CD4-positive, alpha-beta T cell treated with Interleukin-6 at 100 ng/mL for 8 hours (primary cell): ENCODE measurements around the gene IGSF3.

Experiments used
- DNase-seq: peaks from one replicate; pipeline ENCODE4 v3.0.0-alpha.2; 2020; ENCODE audit warnings: mixed read lengths, low spot score

Gene IGSF3

DNA sequence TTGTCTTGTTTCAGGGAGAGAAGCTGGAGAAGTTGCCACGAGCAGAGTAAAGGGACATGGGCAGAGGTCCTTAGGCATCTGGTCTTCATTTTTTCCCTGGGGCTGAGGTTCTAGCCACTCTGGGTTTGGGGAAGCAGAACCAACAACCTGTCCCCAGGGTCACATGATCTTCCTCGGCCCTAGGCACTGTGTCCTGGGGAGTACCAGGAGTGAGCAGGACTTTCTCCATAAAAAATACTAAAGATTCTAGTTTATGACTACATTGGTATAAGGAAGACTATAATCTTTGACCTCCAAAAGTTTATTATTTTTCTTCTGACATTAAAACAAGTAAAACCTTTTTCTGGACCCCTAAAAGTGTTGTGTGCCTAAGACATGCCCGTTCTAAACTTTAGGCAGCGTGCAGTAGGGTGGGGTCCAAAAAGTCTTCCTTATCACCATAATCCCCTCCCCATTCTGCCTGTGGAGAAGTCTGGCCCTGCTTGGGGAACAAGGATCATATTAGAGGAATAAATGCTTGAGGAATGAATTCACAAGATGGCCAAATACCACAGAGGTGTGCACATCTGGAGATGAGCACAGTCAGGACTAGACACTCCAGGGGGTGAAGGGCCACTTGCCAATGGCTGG is 19.3 kb upstream of the IGSF3 start:
- no peak for DNase-seq

DNA sequence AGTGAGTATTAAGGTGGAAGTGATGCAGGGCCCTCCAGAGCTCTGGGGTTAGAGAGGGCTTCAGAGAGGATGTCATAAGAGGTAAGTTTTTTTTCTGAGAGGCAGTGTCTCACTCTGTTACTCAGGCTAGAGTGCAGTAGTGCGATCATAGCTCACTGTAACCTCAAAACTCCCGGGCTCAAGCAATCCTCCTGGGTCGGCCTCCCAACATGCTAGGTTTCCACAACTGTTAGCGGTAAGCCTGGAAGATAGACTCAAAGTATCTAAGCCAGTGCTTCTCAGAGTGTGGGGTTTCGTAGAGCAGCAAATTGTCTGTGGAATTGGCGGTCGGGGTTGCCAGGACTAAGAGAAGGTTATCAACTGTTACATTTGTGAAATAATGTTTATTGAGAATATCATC is 18.6 kb upstream of the IGSF3 start:
- no peak for DNase-seq

DNA sequence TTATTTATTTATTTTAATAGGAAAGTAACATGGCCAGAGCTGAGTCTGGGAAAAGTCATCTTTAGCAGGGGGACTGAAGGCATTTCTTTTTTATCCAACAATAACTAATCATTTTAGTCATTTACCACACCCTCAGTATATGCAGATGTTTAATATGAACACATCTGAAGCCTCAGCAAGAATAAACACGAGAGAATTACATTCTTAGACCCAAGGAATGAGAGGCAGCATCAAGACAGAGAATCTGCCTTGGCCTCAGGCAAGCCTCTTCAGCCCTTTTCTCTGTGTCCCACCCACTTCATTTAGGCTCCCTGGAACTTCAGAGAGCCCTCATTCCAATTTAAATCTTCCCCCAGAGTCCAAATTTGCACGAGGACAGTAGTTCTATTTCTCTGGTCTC is 17.0 kb upstream of the IGSF3 start:
- no peak for DNase-seq

DNA sequence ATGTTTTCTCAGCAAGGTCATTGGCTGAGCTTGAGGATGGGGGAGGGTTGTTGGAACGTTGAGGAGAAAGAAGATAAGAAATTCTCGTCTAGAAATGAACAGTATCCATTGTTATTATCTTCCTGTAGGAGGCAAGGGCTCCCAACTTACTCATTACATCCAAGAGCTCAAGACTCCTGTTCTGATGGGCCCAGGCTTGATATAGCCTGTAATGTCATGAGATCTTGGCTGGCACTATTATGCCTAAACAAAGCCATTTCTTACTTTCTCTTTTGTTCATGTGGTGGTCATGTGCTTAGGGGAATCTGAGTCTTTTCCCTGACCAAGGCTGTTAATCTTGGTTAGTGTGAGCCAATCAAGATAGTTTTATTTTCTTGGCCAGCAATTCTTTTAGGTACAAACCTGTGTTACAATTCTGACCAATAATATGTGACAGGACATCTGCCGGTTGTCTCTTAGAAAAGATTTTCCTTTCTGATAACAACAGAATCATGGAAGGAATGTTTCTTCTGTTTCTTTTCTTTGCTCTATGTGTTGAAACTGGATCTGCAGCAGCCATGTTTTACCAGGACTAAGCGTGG is 15.2 kb upstream of the IGSF3 start:
- no peak for DNase-seq

DNA sequence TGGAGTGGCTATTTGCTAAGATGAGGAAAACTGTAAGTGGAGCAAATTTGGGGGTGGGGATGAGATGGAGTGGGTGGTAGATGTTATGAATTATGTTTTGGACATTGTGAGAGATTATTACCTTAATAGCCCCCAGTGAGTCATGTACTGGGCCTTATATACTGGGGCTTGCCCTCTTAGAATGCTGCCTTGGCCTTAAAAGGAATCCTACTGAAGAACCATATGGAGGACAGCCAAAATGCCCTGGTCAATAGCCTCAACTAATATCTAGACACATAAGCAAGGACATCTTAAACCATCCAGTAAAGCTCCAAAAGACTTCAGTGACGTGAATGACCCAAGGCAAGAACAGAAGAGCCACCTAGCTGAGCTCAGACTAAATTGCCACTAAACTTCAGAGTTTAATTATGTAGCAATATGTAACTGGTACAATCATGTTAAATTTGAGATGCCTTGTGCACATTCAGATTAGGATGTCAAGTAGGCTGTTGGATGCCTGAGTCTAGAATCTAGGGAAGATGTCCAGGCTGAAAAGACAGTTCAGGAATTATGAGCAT is 13.9 kb upstream of the IGSF3 start:
- DNase-seq, result no peak

DNA sequence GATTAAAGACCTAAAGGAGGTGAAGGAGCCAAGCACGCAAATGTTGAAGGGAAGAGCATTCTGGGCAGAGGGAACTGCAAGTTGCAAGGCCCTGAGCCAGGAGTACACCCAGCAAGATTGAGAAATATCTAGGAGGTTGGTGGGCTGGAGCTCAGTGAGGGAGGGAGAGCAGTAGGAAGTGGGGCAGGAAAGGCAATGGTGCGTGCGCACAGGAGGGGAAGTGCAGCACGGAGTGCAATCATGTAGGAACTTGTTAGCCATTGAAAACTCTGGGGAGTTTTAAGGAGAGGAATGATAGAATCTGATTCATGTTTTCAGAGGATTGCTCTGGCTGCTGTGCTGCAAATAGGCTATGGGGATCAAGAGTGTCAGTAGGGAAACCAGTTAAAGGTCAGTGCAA is 13.2 kb upstream of the IGSF3 start:
- DNase-seq, result no peak

DNA sequence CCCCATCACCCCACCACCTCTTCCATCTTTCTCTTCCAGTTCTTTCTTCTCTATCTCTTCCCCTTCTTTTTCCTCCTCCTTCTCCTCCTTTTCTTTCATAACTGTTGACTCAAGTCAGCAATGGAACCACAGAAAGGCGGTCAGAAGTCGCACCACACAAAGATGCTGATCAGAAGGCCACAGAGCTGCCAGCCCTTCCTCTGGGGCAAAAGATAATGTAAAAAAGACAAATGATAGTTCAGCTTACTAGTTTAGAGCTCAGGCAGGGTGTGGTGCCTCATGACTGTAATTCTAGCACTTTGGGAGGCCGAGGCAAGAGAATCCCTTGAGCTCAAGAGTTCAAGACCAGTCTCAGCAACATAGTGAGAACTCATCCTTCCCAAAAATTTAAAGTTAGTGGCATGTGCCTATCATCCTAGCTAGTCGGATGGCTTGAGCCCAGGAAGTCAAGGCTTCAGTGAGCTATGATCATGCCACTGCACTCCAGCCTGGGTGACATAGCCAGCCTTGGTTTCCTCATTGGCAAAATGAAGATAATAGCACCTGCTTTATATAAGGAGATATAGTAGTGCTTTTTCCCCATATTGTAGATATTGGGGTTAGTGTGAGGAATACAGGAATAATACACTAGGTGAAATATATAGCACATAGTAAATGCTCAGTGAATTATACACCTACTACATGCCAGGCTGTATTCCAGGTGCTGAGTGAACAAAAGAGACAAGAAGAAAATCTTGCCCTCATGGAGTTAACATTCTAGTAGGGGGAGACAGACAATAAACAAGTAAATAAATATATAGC is 12.5 kb upstream of the IGSF3 start:
- no peak for DNase-seq

DNA sequence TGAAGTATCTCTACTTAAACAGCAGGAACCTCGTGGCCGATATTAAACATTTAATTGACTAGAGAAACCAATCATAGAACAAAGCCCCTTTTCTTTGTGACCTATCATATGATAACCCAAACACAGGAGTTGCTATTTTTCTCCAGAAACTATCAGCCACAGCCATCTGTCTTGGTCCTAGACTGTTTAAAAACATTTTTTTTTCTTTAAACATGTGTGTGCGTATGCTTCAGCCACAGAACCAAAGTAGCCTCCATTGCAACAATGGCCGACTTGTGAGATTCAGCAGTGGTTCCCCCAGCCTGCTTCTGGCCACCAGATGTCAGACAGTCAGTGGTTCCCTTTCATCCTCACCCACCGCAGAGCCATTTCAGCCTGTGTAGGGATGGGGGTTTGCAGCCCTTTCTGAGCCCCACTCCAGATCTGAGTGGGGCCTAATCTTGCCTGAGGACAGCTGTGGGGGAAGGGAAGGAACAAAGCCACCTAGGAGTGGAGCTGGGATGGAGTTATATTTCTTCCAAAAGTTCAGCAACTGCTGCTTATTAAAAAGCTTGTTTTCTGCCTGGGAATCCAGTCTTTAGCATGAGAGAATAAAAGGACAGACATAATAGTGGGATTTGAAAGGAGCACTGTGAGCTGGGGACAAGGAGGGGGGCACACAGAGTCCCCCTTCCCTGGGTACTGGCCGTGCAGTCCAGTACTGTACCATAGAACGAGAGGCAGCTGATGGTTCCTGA is 11.7 kb upstream of the IGSF3 start:
- no peak for DNase-seq

DNA sequence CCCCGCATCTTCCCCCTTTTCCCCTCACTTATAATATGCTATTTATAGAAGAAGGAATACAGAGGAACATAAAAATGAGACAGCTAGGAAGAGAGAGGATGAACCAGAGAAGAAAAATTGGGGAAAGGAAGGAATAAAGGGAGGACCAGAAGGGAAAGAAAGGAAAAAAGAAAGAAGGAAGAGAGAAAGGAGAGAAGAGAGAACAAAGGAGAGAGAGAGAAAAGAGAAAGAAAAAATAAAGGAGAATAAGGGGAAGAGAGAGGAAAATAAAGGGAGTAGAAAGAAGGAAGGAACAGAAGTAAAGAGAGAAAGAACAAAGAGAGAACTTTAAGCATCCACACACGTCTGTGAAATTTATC is 11.2 kb upstream of the IGSF3 start:
- DNase-seq, result no peak

DNA sequence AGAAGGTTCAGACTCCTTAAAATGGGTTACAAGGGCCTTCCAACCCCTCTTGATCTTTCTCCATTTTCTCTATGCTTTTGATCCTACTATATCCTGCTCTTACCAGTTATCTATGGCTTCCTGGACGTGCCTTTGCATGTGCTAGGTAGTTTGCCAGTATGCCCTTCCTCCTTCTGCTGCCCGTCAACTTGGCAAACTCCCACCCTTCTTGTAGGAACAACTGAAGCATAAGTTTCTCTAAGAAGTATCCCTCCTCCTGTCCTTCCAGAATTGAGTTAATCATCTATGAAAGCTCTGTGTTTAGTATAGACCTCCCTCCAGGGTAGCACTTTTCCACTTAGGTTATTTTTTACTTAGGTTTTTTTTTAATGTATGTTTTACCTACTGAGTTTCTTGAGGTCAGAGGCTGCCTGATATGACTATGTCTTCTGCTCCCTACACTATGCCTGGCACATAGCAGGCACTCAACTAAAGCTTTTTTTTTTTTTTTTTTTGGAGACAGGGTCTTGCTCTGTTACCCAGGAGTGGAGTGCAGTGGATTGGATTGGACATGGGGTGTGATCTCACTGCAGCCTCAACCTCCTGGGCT is 10.0 kb upstream of the IGSF3 start:
- no peak for DNase-seq

DNA sequence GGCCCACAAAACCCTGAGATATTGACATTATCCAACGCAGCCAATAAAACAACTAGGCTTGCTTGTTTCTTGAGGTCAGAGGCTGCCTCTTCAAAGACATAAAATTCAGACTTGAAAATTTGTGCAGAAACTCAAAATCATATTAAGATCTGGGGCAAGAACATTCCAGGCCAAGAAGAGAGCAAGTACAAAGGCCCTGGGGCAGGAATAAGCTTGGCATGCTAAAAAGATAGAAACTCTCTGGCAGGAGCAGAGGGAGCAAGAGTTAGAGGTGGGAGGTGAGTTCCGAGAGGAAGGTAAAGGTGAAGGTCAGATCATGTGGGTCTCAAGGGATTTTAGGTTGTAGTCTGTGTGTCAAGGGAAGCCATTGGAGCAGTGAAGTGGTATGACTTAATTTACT is 8.8 kb upstream of the IGSF3 start:
- DNase-seq, result no peak

DNA sequence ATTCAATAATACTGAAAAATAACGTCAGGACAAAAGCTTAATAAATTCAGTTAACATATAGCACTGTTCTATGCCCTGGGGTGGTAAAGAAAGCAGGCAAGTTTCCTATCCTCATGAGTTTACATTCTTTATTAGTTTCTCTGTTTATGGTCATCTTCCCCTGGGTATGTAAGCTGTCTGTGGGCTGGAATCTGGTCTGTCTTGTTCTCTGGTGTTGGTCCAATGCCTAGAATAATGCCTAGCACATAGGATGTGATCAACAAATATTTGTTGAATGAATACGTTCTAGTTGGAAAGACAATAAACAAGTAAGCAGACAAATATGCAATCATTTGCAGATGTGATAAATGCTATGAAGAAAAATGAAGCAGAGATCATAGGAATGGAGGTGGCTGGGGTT is 7.2 kb upstream of the IGSF3 start:
- no peak for DNase-seq

DNA sequence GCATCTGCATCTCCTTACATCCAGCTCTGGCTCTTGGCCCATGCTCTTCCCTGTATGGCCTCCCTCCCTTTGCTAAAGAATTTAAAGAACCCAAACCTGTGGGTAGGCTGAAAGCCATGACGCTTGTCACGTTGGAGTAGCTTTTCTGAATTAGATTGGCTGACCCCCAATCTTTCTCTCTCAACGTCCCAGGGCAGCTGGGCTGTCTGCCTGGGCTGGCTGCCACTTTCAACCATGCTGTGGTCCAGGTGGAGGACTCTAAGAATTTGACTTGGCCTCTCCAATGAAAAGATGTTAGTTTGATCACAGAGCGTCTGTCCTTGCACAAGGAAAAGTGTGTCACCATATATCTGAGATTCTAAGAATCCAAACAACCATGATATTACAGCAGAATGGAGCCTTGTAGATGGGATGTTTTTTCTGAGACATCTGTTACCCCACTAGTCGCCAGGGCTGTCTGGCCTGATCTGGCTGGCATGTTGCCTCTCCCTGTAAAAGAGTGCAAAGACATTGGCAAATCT is 6.5 kb upstream of the IGSF3 start:
- DNase-seq, result no peak

DNA sequence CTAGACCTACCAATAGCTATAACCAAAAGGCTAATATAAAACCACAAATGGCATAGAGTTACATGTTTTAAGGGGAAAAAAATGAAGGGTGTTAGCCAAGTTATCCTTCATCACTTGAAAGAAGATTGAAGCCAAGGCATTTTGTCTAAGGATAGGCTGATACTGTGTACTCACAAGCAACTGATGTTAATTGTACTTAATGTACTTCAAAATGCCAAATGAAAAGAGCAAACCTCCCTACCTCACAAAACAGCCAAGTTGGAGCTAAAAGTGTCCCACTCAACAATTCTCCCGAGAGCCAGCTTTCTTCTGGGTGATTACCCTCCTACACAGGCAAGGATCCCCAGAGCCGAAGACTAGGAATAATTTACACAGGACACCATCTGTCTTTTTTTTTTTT is 4.4 kb upstream of the IGSF3 start:
- no peak for DNase-seq

DNA sequence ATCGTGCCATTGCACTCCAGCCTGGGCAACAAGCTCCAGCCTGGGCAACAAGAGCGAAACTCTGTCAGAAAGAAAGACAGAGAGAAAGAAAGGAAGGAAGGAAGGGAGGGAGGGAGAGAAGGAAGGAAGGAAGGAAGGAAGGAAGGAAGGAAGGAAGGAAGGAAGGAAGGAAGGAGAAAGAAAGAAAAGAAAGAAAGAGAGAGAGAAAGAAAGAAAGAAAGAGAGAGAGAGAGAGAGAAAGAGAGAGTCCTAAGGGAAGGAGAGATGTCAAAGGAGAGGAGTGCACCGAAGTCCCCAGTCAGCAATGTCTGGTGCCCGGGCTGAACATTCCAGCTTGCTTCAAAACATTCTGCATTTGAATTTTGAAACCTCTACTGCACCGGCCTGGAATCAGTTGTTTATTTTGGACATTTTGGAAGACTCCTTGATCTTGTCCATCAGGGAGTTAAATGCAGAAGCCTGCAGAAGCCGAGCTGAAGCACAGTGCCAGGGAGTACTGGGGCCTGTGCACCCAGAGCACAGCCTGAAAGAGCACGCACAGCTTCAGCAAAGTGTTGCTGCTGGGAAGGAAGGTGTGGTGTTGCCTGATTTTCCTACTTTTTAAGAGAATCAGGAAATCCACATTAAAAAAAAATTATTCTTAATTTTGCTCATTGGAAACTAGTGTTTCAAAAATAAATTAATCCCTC is 3.7 kb upstream of the IGSF3 start:
- no peak for DNase-seq

DNA sequence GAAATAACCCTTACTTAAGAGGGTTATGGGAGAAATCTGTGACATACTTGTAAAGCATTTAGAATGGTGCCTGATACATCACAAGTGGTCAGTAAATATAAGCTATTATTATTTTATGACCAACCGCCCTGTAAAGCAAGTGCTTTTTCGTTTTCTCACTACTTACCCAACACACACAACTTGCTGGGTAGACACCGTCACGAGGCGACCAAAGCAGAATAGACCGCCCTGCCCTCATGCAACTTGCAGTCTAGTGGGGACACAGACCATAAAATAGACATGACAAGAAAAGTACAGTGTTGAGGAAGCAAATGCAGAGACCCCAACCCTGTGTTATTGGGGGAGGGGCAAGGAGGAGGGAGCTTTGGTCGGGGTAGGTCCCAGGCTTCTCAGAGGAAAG is 744 bp upstream of the IGSF3 start:
- DNase-seq, result no peak

DNA sequence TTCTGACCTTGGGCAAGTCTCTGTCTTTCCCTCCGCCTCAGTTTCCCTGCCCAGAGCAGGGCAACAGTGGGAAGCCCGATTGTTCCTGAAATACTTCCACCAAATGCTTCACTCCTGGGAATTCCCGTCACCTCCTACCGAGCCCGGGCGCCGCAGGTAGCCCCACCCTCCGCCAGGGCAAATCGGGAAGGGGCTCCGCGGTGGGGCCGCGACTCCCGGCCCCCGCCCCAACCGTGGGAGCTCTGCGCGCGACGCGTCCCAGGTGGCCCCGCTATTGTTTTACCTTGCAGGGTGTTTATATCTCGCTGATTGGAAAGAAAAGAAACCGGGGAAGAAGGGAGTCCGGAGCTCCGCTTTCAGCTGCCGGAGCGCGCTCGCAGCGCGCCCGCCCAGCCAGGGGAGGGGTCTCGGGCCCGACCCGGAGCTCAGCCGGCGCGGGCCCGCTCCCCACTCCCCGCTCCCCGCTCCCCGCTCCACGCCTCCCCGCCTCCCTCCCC is 407 bp downstream of the IGSF3 start:
- DNase-seq, result no peak

DNA sequence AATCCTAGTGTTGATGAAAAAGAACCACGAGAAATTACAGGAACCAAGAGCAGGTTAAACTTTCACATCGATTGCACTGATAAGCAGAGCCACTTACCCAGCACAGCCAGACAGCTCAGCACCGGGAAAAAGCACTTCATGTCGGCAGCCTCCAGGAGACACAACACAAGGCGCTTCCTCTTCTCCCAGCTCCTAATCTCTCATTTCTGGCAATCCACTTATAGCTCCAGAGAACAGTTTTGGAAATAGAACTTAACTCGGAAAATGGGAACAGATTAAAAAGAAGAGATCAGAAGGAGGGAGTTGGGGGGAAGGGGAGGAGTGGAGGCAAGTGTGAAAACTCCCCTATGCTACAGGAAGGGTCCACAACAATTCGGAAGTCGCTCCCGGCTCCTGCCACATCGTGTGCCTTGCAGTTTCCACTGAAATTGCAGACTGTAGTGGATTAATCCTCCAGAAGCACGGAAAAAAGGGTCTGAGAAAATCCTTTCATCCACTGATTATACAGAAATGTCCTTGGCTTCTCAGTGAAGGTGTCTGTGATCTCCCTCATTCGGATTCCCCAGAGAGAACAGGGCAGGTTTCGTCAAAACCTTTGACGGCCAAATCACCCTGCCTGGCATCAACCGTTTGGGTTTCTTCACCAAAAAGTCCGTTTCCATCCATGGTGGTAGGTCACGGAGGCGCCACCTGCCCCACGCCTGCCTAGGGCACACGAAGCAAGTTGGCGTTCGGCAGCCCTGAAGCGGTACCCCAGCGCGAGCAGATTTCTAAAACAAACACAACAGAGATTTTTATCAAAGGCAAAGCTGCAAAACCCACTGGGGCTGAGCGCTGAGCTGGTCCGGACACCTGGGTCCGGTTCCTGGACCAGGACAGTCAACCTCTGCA is 1.1 kb downstream of the IGSF3 start:
- DNase-seq, result no peak

DNA sequence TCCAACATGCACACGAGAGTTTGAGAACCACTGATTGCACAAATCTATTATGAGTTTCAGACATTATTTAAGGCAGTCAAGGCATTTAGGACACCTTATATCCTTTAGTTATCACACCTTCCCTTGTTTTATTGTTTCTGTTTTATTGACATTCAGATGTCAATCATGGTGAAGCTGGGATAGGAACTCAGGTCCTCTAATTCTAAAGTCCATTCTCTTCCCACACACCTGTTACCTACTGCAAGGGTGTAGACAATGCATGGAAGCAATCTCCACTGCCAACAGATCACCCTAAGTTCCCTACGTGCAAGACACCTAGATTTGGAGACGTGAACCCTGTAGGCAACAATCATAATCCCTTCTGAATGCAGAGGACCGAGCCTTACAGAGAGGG is 2.6 kb downstream of the IGSF3 start:
- DNase-seq, result no peak

DNA sequence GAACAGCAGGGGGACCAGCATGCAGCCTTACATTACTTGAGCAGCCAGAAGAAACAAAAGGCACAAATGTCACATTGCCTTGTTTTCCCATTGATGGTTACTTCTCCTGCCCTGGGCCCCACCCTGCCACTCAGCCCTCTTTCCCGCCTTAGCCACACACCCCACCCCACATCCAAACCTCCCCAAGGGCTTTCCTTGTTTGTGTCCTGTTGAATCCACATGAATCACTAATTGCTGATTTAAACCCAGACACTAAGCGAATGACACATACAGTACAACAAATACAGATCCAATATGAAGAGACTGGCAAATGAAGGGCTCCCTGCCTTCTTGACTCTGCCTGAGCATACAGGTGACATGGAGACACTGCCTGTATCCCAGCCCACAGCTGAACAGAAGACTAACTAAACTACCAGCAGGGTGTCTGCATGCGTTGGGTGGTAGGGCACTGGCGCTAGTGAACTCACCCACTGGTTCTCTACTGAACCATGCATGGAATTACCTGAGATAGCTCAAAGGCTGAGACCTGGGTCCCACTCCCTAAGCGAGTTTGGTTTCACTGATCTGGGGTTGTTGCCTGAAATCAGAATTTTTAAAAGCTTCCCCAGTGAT is 3.1 kb downstream of the IGSF3 start:
- DNase-seq, result no peak
